ENCODE data around the gene TBCD. TPM values are rescaled to one million over a fixed set of nuclear protein-coding genes. Genes with fewer than 3 reads are reported as not detected.

The TBCD gene
- total and polyA plus RNA-seq, 9 of the 15 experiments (the other 6 are each of a cell fraction or from before 2014, with no cell fraction given) = 8.9 to 98.5 (median 28.0) TPM

GRCh38 chr17:82786427-82786826, 34.6 kb downstream of the TBCD start:
- Histone ChIP-seq H3K27ac (ENCODE audit: extremely low read depth, low read depth, low read length) (no peak overlapping the region), H3K9me1 (ENCODE audit: control insufficient read depth, insufficient read depth, low read length) (no peaks in the 10 kb centered on the region), H3K9me3 (replicated peaks; ENCODE audit: control insufficient read depth, insufficient read depth, low read depth, low read length) (no peaks in the 10 kb centered on the region), H3K9ac (ENCODE audit: insufficient read depth in 1 of 2, low read depth in 2 of 2, low read length in 2 of 2) (0 out of 4 replicates have a peak overlapping the region, but pooled peaks of 1 of the 2 experiments have one; percentile 52), H3K4me3 (no peak overlapping the region), H4K20me1 (replicated peaks; ENCODE audit: control insufficient read depth, insufficient read depth, low read length) (no peaks in the 10 kb centered on the region), H3K27me3 (ENCODE audit: control insufficient read depth in 2 of 2, insufficient read depth in 2 of 2, low read length in 2 of 2) (no peaks in the 10 kb centered on the region), H2AFZ (ENCODE audit: low read depth, low read length) (no peak overlapping the region), H3K4me1 (replicated peaks in 1 of 2; ENCODE audit: control insufficient read depth in 2 of 2, insufficient read depth in 2 of 2, low read length in 2 of 2) (peaks cover 0 to 15% of the 10 kb centered on the region in 2 experiments; a peak in 2 of 5 replicates), H3K4me2 (ENCODE audit: insufficient read depth, low read length) (no peak overlapping the region), H3K36me3 (ENCODE audit: control insufficient read depth, insufficient read depth, low read length) (peaks cover 47% of the 10 kb centered on the region; the same call in 2 of the 3 replicates), H3K79me2 (ENCODE audit: control insufficient read depth, insufficient read depth, low read length) (peaks cover 2% of the 10 kb centered on the region; the same call in 1 of the 3 replicates)
- WGBS (ENCODE audit: insufficient coverage, low coverage, missing lambda C conversion rate) = 97% methylated on average over 9 of the region's 10 CpGs
- ATAC-seq (no peak), FAIRE-seq (no peak), DNase-seq (ENCODE audit: extremely low read depth in 1 of 4, low spot score in 3 of 4) (no peak)
- POLR2A ChIA-PET = interaction anchor here (0.7 kb wide), 1 partner anchor 353 kb away, joined by 3 read pairs; no protein-coding TSS in a partner anchor
- in situ Hi-C loops (cut with MboI) = no loop called here
- no peak for TF ChIP-seq CREB3 (tag; conservative IDR thresholded peaks at IDR 0.05; ENCODE audit: low read depth)
- TF ChIP-seq BRD9 (IDR thresholded peaks at IDR 0.05; ENCODE audit: low read depth, partially characterized antibody) = no peak
- TF ChIP-seq COPS2 (conservative IDR thresholded peaks at IDR 0.05) = no peak
- no peak for TF ChIP-seq PYGO2 (tag; IDR thresholded peaks at IDR 0.05)
- no peak for TF ChIP-seq MECOM (CRISPR knock-in tag; IDR thresholded peaks at IDR 0.05)
- TF ChIP-seq GMEB1 (CRISPR knock-in tag; IDR thresholded peaks at IDR 0.05) = no peak
- TF ChIP-seq CUX1 (CRISPR knock-in tag; IDR thresholded peaks at IDR 0.05) = no peak
- no peak for TF ChIP-seq RUNX1 (IDR thresholded peaks at IDR 0.05; ENCODE audit: low read depth)
- no peak for TF ChIP-seq CC2D1A (IDR thresholded peaks at IDR 0.05)
- no peak for TF ChIP-seq ZNF444 (CRISPR knock-in tag; IDR thresholded peaks at IDR 0.05)
- TF ChIP-seq MTA3 (IDR thresholded peaks at IDR 0.05; ENCODE audit: borderline replicate concordance) = no peak
- no peak for TF ChIP-seq NELFE (IDR thresholded peaks at IDR 0.05; ENCODE audit: insufficient read depth, insufficient read length)
- TF ChIP-seq HEY1 (CRISPR knock-in tag; IDR thresholded peaks at IDR 0.05; ENCODE audit: borderline replicate concordance) = no peak
- no TSS peak for BruUV-seq (replicated peaks)
- CTCF ChIA-PET (ENCODE audit: low intra/inter-chr PET ratio) = no interaction called here
- intact Hi-C loops (cut with micrococcal nuclease) = no loop called here
